K562 (cell line): Measurements from ENCODE around the gene HECW1. TPM values are rescaled to one million over a fixed set of nuclear protein-coding genes. Genes with fewer than 3 reads are reported as not detected.

Experiments used
- ATAC-seq: fragments of 200-7000 bp; cut with Tn5 transposase; 3 replicates; pipeline ENCODE4 v1.9.1; 2020; ENCODE audit warnings: moderate library complexity
- BruUV-seq: library from RNA; stranded (reverse); fragments of 400-500 nt; replicated peaks from 2 replicates; lab custom pipeline; 2021; lab: Mats Ljungman, UMichigan
- CTCF ChIA-PET: fragments of 300-600 bp; formaldehyde crosslinking; extraction: SDS; loops from one replicate; lab custom pipeline; 2021; ENCODE audit warnings: low intra/inter-chr PET ratio; lab: Yijun Ruan, JAX
- POLR2A ChIA-PET: fragments of 300-600, 350-650 bp; sonication (Branson Sonifier 250); formaldehyde crosslinking; extraction: SDS; loops from one replicate; lab custom pipeline; 2021; ENCODE audit warnings: antibody characterized with exemption, inconsistent platforms; lab: Yijun Ruan, JAX
- DNase-seq, 4 experiments: peaks; one replicate each; pipeline versions ENCODE4 v3.0.0 to v3.0.0-alpha.2; 2011 to 2018; ENCODE audit warnings: low spot score in 3 of 4, mixed read lengths in 3 of 4; ENCODE audit errors: extremely low read depth in 1 of 4
- FAIRE-seq: peaks from 2 replicates; lab custom pipeline; 2011; peaks lifted over from hg19 to GRCh38; lab: Jason Lieb, UNC
- H2AFZ ChIP-seq: 2 replicates; pipeline ENCODE4 v1.6.0; 2011; ENCODE audit warnings: low read depth, low read length, control low read depth, inconsistent platforms
- H3K27ac ChIP-seq: fragments of 200-600 bp; 3 replicates; pipeline ENCODE4 v1.8.0; 2011; ENCODE audit warnings: low read depth, mild to moderate bottlenecking, control low read depth, inconsistent platforms, low read length, moderate library complexity, mixed read lengths; ENCODE audit errors: extremely low read depth
- H3K27me3 ChIP-seq, 2 experiments: fragments of 300-600 bp in 1 of 2; 2 replicates in 1 of 2; 3 replicates in 1 of 2; pipeline versions ENCODE4 v1.6.0 to v1.8.0; 2011; ENCODE audit warnings: inconsistent platforms in 2 of 2, low read length in 2 of 2, mild to moderate bottlenecking in 1 of 2, mixed read lengths in 1 of 2, moderate library complexity in 1 of 2; ENCODE audit not compliant: control insufficient read depth in 2 of 2, insufficient read depth in 2 of 2
- H3K36me3 ChIP-seq: fragments of 300-600 bp; 3 replicates; pipeline ENCODE4 v1.8.0; 2011; ENCODE audit warnings: mild to moderate bottlenecking, low read length, inconsistent platforms; ENCODE audit not compliant: control insufficient read depth, insufficient read depth
- H3K4me1 ChIP-seq, 2 experiments: fragments of 200-600 bp in 1 of 2; replicated peaks in 1 of 2; 2 replicates in 1 of 2; 3 replicates in 1 of 2; pipeline versions ENCODE4 v1.5.1 to v1.8.0; 2011; ENCODE audit warnings: inconsistent platforms in 2 of 2, low read length in 2 of 2, mild to moderate bottlenecking in 1 of 2, mixed read lengths in 1 of 2, moderate library complexity in 1 of 2; ENCODE audit not compliant: control insufficient read depth in 2 of 2, insufficient read depth in 2 of 2
- H3K4me2 ChIP-seq: 2 replicates; pipeline ENCODE4 v1.6.1; 2011; ENCODE audit warnings: low read length, control low read depth, inconsistent platforms, mixed read lengths; ENCODE audit not compliant: insufficient read depth
- H3K4me3 ChIP-seq: fragments of 200-600 bp; sonication (generic), shearing (Covaris generic); 2 replicates; pipeline ENCODE4 v1.5.1; 2016; ENCODE audit warnings: control low read depth, inconsistent platforms
- H3K79me2 ChIP-seq: fragments of 200-600 bp; 3 replicates; pipeline ENCODE4 v1.8.0; 2011; ENCODE audit warnings: low read length, inconsistent platforms; ENCODE audit not compliant: control insufficient read depth, insufficient read depth
- H3K9ac ChIP-seq, 2 experiments: 2 replicates each; pipeline versions ENCODE4 v1.6.0 to v1.6.1; 2011; ENCODE audit warnings: low read depth in 2 of 2, low read length in 2 of 2, control low read depth in 1 of 2, inconsistent platforms in 1 of 2, mild to moderate bottlenecking in 1 of 2, mixed read lengths in 1 of 2; ENCODE audit not compliant: insufficient read depth in 1 of 2
- H3K9me1 ChIP-seq: one replicate; pipeline ENCODE4 v1.6.0; 2011; ENCODE audit warnings: inconsistent platforms, mild to moderate bottlenecking, low read length, moderate library complexity; ENCODE audit not compliant: control insufficient read depth, insufficient read depth
- H3K9me3 ChIP-seq: replicated peaks from 2 replicates; pipeline ENCODE4 v1.5.1; 2011; ENCODE audit warnings: low read depth, low read length, inconsistent platforms; ENCODE audit not compliant: control insufficient read depth, insufficient read depth
- H4K20me1 ChIP-seq: replicated peaks from 2 replicates; pipeline ENCODE4 v1.6.1; 2011; ENCODE audit warnings: low read length, inconsistent platforms, mixed read lengths; ENCODE audit not compliant: control insufficient read depth, insufficient read depth
- ARID1B ChIP-seq: fragments of 450-650 bp; IDR thresholded peaks from 2 replicates; pipeline ENCODE4 v1.6.1; 2016; ENCODE audit warnings: antibody characterized with exemption, mild to moderate bottlenecking, inconsistent platforms
- JUND ChIP-seq, 2 experiments: IDR thresholded peaks; 2 replicates in 1 of 2; 3 replicates in 1 of 2; pipeline ENCODE4 v1.6.1; 2011; ENCODE audit warnings: borderline replicate concordance in 2 of 2, low read depth in 2 of 2, low read length in 2 of 2, improper control_type of control experiment in 1 of 2, missing biosample characterization in 1 of 2, missing genetic modification characterization in 1 of 2, missing genetic modification reagents in 1 of 2
- WGBS: fragments of 100-300 bp; shearing (Covaris generic); methylation state at CpG from one replicate; pipeline ENCODE4 v1.1.6; 2016; ENCODE audit warnings: low coverage, mixed read lengths; ENCODE audit not compliant: insufficient coverage; ENCODE audit errors: missing lambda C conversion rate; 5-methylcytosine and 5-hydroxymethylcytosine counted together
- in situ Hi-C: fragments of 300-500 bp; cut with MboI; formaldehyde crosslinking; loops from 4 replicates; pipeline ENCODE4 v1.15.0; 2018; ENCODE audit warnings: inconsistent platforms, mixed read lengths
- intact Hi-C: fragments of 100-400 bp; cut with micrococcal nuclease; formaldehyde crosslinking; loops from 2 replicates; pipeline ENCODE4 v1.14.2; 2022
- polyA plus RNA-seq, 8 experiments: library from polyadenylated mRNA; depleted of rRNA in 4 of 8; stranded (reverse) in 5 of 8; unstranded in 3 of 8; fragments of >200 nt; fragmentation: Nextera tagmentation in 2 of 8; fragmentation: Illumina TruSeq in 1 of 8; extraction: Ambion mirVana in 2 of 8; extraction: Trizol in 1 of 8; gene quantifications; 2 replicates each; pipeline versions ENCODE4 v1.2.1 to v1.2.3, GENCODE V29; 2011 to 2014; ENCODE audit warnings: inconsistent platforms in 1 of 8, missing spikeins in 1 of 8
- total RNA-seq, 7 experiments: library from RNA; depleted of rRNA in 6 of 7; stranded (reverse); fragments of >200 nt in 6 of 7; fragmentation: Illumina TruSeq in 2 of 7; extraction: Trizol in 2 of 7; gene quantifications; 2 replicates each; pipeline versions ENCODE4 v1.2.1 to v1.2.3, GENCODE V29; 2011 to 2021; ENCODE audit warnings: low replicate concordance in 1 of 7

The HECW1 gene
- total and polyA plus RNA-seq, 9 of the 15 experiments (the other 6 are each of a cell fraction or from before 2014, with no cell fraction given) = 0.07 to 0.31 (median 0.13) TPM; not detected in 4

DNA sequence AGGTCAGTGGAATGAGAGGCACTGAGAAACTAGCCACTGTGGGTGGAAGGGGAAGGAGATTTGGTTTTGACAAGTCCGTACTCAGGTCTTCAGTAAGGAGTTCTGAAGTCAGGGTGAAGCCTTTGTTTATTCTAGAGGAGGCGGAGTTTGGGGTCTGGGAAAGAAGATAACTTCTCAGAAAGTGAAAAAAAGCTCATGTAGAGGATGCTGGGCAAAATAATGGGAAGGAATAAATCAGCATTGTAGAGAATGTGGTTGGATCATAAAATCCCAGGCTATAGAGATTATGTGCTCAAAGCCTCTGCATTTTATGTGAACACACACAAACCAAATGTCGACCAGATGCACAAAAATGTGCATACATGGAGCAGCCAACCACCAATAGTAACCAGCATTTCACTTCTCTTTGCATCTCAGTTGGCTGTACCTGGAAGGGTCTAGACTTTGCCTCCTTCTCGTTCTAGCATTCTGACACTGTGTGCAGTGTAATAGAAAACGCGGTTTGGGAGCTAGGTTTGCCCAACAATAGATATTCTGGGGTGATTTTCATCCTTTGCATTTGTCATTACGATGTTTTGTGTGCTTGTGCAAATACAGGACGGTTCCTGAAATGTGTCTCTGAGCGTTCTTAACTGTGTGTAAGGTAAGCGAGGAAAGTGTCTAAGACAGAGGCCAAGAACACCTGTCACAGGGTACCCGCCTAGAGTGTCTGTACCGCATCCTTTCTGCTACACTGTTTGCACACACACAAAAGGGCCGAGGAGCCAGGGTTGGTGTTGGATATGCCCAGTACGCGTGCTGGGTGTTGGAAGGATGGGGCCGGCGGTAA lies 603 bp upstream of the HECW1 start:
- no peak for FAIRE-seq
- H2AFZ ChIP-seq = peak overlapping the region; percentile 48; the same call in 1 of the 2 replicates
- TF ChIP-seq JUND (IDR thresholded peaks at IDR 0.05; ENCODE audit: borderline replicate concordance, low read depth, low read length) (no peak), JUND (tag; IDR thresholded peaks at IDR 0.05; ENCODE audit: borderline replicate concordance, low read depth, low read length) (no peak), ARID1B (peak; percentile 39)
- H3K4me1 ChIP-seq = peaks cover 0 to 17% of the 10 kb centered on the region in 2 experiments; a peak in 3 of 5 replicates
- no peaks in the 10 kb centered on the region for H3K9me1 ChIP-seq
- in situ Hi-C loops (no loop called here), intact Hi-C loops (loop anchor here (10.0 kb wide), 1 partner anchor 153 kb away; no protein-coding TSS in a partner anchor)
- H3K4me2 ChIP-seq = peak overlapping the region; percentile 34; the same call in 1 of the 2 replicates
- no TSS peak for BruUV-seq
- DNase-seq = peak in 1 of 4 experiments; percentile 19
- ChIA-PET CTCF (no interaction called here), POLR2A (interaction anchor here (1.3 kb wide), 1 partner anchor 41 kb away, joined by 4 read pairs; no protein-coding TSS in a partner anchor)
- no peaks in the 10 kb centered on the region for H3K36me3 ChIP-seq
- no peaks in the 10 kb centered on the region for H3K79me2 ChIP-seq
- H4K20me1 ChIP-seq = no peaks in the 10 kb centered on the region
- no peak overlapping the region for H3K9ac ChIP-seq
- no peak for ATAC-seq
- peaks cover 10 to 21% of the 10 kb centered on the region in 2 experiments; a peak in 4 of 5 replicates for H3K27me3 ChIP-seq
- H3K9me3 ChIP-seq = no peaks in the 10 kb centered on the region
- 30% methylated on average over 11 of the region's 17 CpGs for WGBS
- no peak overlapping the region for H3K4me3 ChIP-seq
- no peak overlapping the region for H3K27ac ChIP-seq
